Ishikawa (cell line): ENCODE measurements around the gene ROBO2.

Experiments
- CEBPB ChIP-seq: IDR thresholded peaks from 2 replicates; pipeline ENCODE4 v1.6.1; 2012
- CREB1 ChIP-seq: IDR thresholded peaks from 2 replicates; pipeline ENCODE4 v1.6.1; 2012; ENCODE audit warnings: low read depth
- EGR1 ChIP-seq: IDR thresholded peaks from 2 replicates; pipeline ENCODE4 v1.6.1; 2012
- EP300 ChIP-seq: IDR thresholded peaks from 2 replicates; pipeline ENCODE4 v1.6.1; 2012; ENCODE audit warnings: borderline replicate concordance
- FOXM1 ChIP-seq: IDR thresholded peaks from 2 replicates; pipeline ENCODE4 v1.6.1; 2012; ENCODE audit warnings: low read depth, borderline replicate concordance
- NFIC ChIP-seq: IDR thresholded peaks from 2 replicates; pipeline ENCODE4 v1.6.1; 2012
- RAD21 ChIP-seq: IDR thresholded peaks from 2 replicates; pipeline ENCODE4 v1.6.1; 2012; ENCODE audit warnings: low read depth
- TAF1 ChIP-seq: IDR thresholded peaks from 2 replicates; pipeline ENCODE4 v1.6.1; 2012; ENCODE audit warnings: low read depth, mild to moderate bottlenecking
- TCF12 ChIP-seq: IDR thresholded peaks from 2 replicates; pipeline ENCODE4 v1.6.1; 2012; ENCODE audit warnings: low read depth
- TEAD4 ChIP-seq: IDR thresholded peaks from 2 replicates; pipeline ENCODE4 v1.6.1; 2012
- YY1 ChIP-seq: IDR thresholded peaks from 2 replicates; pipeline ENCODE4 v1.6.1; 2012; ENCODE audit warnings: low read depth
- ZBTB7A ChIP-seq: IDR thresholded peaks from 2 replicates; pipeline ENCODE4 v1.6.1; 2012; ENCODE audit warnings: low read depth
- TF ChIP-seq, protein P1 (sequence below): IDR thresholded peaks from 2 replicates; pipeline ENCODE4 v1.6.1; 2012
- TF ChIP-seq, protein P2 (sequence below): IDR thresholded peaks from 2 replicates; pipeline ENCODE4 v1.6.1; 2012
- TF ChIP-seq, protein P3 (sequence below): IDR thresholded peaks from 2 replicates; pipeline ENCODE4 v1.6.1; 2012; ENCODE audit warnings: low read depth, mild to moderate bottlenecking

ROBO2 gene

DNA sequence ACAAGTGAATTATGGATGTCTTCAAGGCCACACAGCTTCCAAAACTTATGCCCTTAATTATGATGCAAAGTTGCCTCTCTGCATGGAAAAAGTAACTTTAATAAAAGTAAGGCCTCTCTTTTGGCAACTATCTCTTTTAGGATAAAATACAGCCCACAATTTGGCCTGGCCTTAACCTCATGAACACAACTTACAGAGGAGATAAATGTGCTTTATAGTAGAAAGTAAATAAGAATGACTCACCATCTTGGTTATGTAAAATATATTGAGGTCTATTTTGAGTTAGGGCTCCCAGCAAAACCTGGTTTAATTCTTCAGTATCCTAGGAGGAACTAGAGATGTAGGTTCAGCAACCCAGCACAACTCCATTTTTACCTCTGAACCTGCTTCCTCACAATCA lies 164.0 kb downstream of the ROBO2 start:
- TF ChIP-seq TEAD4 = no peak

DNA sequence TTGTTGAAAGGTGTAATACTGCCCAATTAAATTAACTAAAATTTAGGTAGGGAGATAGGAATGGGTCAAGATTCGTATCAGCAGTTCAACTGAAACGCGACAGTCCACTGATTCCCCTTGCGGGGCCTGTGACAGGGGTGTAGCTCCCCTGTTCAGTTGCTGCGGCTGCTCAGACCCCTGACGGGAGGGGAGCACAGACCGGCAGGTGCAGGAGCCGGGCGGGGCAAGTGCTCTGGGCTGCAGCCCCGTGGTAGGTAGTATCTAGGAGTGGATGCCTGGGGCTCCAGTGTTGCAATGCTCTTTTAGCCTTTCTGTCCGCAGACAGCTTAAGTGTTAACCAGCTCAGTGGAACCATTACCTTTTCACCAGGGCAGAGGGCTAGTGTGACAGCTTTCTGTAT lies 164.9 kb downstream of the ROBO2 start:
- TF ChIP-seq RAD21 (no peak), EP300 (no peak), NFIC (no peak), CREB1 (no peak), TAF1 (no peak), FOXM1 (no peak), ZBTB7A (no peak), EGR1 (no peak), YY1 (no peak), CEBPB (no peak)
- TF ChIP-seq, protein P1, sequence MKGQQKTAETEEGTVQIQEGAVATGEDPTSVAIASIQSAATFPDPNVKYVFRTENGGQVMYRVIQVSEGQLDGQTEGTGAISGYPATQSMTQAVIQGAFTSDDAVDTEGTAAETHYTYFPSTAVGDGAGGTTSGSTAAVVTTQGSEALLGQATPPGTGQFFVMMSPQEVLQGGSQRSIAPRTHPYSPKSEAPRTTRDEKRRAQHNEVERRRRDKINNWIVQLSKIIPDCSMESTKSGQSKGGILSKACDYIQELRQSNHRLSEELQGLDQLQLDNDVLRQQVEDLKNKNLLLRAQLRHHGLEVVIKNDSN = no peak
- TF ChIP-seq, protein P2, sequence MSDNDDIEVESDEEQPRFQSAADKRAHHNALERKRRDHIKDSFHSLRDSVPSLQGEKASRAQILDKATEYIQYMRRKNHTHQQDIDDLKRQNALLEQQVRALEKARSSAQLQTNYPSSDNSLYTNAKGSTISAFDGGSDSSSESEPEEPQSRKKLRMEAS = no peak

DNA sequence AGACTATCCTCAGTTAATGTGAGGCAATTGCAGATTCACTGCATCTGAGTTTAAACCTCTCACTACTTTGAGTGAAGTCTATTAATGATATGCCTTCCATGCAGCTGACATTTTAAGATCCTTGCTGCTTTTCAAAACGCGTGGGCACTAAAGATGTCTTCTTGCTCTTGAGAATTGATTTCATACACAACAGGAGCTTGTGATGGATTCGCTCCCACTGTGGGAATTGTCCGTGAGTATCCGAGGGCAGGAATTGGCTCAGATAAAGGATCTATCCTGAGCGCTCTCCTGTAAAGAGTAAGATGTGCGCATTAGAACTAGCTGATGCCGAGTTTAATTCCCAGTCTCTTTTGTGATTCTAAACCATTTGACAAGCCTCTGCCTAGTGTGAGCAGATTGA lies 167.9 kb downstream of the ROBO2 start:
- TF ChIP-seq, protein P2 = no peak
- TF ChIP-seq, protein P1 = no peak
- TF ChIP-seq EGR1 (no peak), RAD21 (no peak), EP300 (no peak), TAF1 (no peak), CREB1 (no peak), TEAD4 (no peak), FOXM1 (no peak), TCF12 (no peak), YY1 (no peak), CEBPB (no peak), NFIC (no peak), ZBTB7A (no peak)
- TF ChIP-seq, protein P3, sequence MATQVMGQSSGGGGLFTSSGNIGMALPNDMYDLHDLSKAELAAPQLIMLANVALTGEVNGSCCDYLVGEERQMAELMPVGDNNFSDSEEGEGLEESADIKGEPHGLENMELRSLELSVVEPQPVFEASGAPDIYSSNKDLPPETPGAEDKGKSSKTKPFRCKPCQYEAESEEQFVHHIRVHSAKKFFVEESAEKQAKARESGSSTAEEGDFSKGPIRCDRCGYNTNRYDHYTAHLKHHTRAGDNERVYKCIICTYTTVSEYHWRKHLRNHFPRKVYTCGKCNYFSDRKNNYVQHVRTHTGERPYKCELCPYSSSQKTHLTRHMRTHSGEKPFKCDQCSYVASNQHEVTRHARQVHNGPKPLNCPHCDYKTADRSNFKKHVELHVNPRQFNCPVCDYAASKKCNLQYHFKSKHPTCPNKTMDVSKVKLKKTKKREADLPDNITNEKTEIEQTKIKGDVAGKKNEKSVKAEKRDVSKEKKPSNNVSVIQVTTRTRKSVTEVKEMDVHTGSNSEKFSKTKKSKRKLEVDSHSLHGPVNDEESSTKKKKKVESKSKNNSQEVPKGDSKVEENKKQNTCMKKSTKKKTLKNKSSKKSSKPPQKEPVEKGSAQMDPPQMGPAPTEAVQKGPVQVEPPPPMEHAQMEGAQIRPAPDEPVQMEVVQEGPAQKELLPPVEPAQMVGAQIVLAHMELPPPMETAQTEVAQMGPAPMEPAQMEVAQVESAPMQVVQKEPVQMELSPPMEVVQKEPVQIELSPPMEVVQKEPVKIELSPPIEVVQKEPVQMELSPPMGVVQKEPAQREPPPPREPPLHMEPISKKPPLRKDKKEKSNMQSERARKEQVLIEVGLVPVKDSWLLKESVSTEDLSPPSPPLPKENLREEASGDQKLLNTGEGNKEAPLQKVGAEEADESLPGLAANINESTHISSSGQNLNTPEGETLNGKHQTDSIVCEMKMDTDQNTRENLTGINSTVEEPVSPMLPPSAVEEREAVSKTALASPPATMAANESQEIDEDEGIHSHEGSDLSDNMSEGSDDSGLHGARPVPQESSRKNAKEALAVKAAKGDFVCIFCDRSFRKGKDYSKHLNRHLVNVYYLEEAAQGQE = no peak

DNA sequence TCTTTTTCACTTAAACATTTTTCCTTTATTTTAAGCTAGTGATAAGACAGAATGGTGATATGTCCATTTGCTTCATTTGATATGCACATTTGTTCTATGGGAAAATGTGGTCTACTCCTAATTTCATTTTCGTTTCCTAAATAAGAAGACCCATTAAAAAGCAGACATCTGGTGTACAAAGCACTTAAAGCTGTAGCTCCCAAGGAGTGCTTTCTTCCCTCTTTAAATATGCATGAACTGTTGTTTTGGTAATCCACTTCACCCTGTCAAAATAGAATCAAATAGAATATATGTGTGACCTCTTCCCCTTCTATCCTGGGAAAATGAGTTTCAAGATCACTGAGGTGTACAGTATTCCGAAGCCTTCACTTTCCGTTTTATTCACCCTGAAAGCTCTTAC lies 182.8 kb downstream of the ROBO2 start:
- no peak for TF ChIP-seq TCF12
- TF ChIP-seq FOXM1 = no peak
- TF ChIP-seq NFIC = no peak
- no peak for TF ChIP-seq CREB1
- TF ChIP-seq, protein P2 = no peak
- TF ChIP-seq, protein P1 = no peak
- no peak for TF ChIP-seq EP300
- TF ChIP-seq TAF1 = no peak
- no peak for TF ChIP-seq TEAD4
- TF ChIP-seq, protein P3 = no peak
- no peak for TF ChIP-seq CEBPB
- TF ChIP-seq YY1 = no peak
- TF ChIP-seq EGR1 = no peak
- no peak for TF ChIP-seq RAD21
- TF ChIP-seq ZBTB7A = no peak

DNA sequence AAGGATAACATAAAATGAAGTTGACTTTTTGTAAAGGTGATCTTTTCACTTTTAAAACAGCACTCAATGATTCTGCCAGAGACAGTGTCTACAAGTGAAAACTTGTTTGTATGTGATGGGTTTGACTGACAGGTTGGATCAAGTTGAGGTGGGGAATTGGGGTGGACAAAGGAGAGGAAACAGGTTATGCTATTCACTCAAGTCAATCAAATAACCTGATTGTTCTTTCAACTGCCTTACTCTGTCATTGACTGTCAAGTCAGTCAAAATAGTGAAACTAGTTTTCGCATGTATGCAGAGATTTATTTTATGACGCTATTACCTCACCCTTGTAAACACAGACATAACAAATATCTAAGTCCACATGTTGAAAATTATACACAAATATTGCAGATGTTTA lies 187.7 kb downstream of the ROBO2 start:
- TF ChIP-seq, protein P3 = no peak
- TF ChIP-seq, protein P1 = no peak
- TF ChIP-seq FOXM1 (no peak), NFIC (no peak), CREB1 (no peak), TCF12 (no peak), YY1 (no peak)
- TF ChIP-seq, protein P2 = no peak
